GM21786 (cell line): ENCODE results near the gene SLC25A3.
"Not testable (repeated sequence)": the region's sequence is repeated elsewhere in the genome, so short reads cannot be mapped to it uniquely, and the experiment has no call there.

Source experiments
- ATAC-seq: cut with Tn5 transposase; IDR thresholded peaks from one replicate; pipeline ENCODE4 v1.9.1; 2021; ENCODE audit not compliant: unreplicated experiment

SLC25A3 gene

GRCh38 chr12:98593351-98594049 lies at the start of gene SLC25A3:
Gene SLC25A3 (plus strand): TSS chr12:98593686. CDS start chr12:98593979, 293 bp downstream.
- ATAC-seq = peak; percentile 100

DNA sequence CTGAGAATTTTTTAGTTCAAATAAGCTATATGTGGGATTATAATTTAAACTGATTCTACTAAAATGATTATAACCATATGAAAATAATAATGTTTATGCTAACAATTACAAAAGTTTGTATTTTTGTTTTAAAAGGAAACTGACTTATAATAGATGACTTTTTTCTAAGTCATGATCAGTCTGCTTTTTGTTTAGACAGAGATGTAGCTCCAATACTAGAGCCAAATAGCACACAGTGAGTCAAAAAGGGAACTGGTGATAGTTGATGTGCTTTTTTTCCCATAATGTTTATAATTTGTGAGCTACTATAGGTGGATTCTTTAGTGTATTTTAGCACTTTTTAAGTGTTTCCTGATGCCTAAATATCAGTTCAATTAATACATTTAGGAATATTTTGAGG lies 49.8 kb upstream of the SLC25A3 start:
- no peak for ATAC-seq

- no peak for ATAC-seq
Measured at GRCh38 chr12:98544751-98545150, 48.7 kb upstream of the SLC25A3 start.

- no peak for ATAC-seq
Measured at GRCh38 chr12:98549371-98550110, 43.9 kb upstream of the SLC25A3 start.

DNA sequence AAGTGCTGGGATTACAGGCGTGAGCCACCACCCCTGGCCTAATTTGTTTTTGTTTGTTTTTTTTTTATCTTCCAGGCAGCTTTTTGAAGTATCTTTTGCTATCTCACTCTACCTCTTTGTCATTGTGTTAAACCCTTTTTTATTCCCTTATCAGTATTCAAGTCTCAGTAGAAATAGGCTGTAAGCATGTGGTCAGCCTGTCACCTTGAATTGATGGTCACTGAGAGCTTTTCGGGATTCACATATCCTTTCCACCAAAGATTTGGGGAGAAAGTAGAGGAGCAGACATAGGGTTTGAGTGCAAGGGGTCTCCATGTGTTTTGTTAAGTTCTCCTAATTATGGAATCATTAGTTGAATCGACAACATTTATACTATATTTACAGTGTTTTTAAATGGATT lies 41.7 kb upstream of the SLC25A3 start:
- ATAC-seq = no peak

DNA sequence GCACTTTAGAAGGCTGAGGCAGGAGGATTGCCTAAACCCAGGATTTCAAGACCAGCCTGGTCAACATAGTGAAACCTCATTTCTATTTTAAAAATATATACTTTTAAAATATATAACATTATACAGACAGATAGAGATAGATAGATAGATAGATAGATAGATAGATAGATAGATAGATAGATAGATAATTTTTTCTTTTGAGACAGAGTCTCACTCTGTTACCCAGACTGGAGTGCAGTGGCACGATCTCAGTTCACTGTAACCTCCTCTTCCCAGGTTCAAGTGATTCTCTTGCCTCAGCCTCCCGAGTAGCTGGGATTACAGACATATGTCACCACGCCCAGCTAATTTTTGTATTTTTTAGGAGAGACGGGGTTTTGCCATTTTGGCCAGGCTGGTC lies 35.4 kb upstream of the SLC25A3 start:
- not testable (repeated sequence) for ATAC-seq

- ATAC-seq = no peak
Measured at GRCh38 chr12:98559666-98560065, 33.8 kb upstream of the SLC25A3 start.

DNA sequence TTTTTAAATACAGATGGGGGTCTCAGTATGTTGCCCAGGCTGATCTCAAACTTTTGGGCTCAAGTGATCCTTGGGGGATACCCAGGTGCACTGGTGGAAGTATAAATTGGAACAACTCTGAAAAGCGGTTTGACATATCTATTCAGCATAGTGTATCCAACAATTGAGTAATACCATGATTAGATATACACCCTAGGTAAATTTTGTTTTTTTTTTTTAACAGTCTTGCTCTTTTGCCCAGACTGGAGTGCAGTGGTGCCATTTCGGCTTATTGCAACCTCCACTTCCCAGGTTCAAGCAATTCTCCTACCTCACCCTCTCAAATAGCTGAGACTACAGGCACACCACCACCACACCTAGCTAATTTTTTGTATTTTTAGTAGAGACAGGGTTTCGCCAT lies 31.6 kb upstream of the SLC25A3 start:
- ATAC-seq = no peak

GRCh38 chr12:98572010-98572409 lies 21.5 kb upstream of the SLC25A3 start:
- no peak for ATAC-seq

DNA sequence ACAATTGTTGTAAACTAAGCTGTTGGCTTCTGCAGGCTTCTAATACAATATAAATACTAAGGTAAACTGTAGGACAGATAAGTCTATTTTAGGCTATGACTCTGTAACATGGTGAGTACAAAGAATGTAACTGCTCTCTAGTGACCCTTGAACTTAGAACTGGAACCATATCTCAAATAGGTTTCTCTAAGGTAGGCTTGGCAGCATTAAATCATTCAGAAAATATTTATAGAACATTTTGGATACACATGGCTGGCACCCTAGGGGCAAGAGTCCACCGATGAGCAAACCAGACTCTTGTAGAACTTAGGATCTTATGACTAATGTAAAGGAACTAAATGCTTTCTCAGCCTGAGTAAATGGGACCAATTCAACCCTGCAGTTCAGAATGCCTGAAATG lies 19.4 kb upstream of the SLC25A3 start:
- no peak for ATAC-seq

DNA sequence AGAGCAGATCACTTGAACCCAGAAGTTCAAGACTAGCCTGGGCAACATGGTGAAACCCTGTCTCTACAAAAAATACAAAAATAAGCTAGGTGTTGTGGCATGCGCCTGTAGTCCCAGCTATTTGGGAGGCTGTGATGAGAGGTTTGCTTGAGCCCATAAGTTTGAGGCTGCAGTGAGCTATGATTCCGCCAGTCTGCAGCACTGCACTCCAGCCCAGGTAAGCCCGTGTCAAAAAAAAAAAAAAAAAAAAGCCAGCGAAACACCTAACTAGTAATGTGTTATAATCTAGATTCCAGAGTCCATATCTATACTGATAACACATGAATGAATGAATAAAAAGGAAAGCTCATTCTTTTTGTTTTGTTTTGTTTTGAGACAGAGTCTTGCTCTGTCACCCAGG lies 18.5 kb upstream of the SLC25A3 start:
- ATAC-seq = no peak

- ATAC-seq = not testable (repeated sequence)
Measured at GRCh38 chr12:98576795-98577194, 16.7 kb upstream of the SLC25A3 start.

DNA sequence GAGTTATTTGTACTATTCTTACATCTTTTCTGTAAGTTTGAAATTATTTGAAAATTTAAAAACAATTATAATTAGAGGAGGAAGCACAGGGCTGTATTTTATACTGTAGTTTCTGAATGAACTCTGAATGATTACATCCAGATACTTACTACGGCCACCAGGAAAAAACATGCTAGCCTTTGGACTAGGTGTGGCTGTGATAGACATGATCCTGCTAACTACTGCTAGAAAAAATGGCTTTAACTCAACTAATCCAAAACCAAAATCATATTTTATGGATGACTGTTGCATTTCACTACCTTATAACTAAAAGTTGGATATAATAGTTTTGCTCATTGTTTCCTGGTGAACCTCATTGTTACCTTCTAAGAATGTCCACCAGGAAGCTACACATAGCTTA lies 15.1 kb upstream of the SLC25A3 start:
- no peak for ATAC-seq

- ATAC-seq = no peak
Measured at GRCh38 chr12:98578821-98579220, 14.7 kb upstream of the SLC25A3 start.

- ATAC-seq = no peak
Measured at GRCh38 chr12:98579347-98579746, 14.1 kb upstream of the SLC25A3 start.

GRCh38 chr12:98579835-98580234 lies 13.7 kb upstream of the SLC25A3 start:
- ATAC-seq = no peak

DNA sequence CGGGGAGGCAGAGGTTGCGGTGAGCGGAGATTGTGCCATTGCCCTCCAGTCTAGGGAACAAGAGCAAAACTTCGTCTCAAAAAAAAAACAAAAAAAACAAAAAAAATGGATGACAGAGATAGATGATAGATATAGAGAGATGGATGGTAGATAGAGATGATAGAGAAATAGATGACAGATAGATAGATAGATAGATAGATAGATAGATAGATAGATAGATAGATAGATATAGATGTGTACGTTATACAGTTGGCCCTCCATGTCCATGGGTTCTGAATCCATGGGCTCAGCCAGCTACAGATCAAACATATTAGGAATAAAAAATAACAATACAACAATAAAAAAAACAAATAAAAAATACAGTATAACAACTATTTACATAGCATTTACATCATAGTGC lies 12.8 kb upstream of the SLC25A3 start:
- no peak for ATAC-seq

DNA sequence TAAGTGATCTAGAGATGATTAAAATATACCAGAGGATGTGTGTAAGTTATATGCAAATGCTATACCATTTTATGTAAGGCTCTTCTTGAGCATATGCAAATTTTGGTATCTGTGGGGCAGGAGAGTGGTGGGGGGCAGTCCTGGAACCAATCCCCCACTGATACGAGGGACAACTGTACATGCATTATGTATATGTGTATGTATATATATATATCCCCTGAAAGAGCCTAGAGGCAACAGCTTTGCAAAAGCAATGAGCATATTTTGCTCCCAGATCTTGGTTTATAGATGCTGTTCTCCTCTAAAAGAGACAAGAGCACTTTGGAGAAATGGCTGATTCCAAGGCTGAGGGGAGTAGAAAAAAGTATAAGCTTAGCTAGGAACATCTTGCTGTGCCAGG lies 12.4 kb upstream of the SLC25A3 start:
- ATAC-seq = no peak

- ATAC-seq = no peak
Measured at GRCh38 chr12:98582093-98582492, 11.4 kb upstream of the SLC25A3 start.

- ATAC-seq = no peak
Measured at GRCh38 chr12:98587084-98587483, 6.4 kb upstream of the SLC25A3 start.

DNA sequence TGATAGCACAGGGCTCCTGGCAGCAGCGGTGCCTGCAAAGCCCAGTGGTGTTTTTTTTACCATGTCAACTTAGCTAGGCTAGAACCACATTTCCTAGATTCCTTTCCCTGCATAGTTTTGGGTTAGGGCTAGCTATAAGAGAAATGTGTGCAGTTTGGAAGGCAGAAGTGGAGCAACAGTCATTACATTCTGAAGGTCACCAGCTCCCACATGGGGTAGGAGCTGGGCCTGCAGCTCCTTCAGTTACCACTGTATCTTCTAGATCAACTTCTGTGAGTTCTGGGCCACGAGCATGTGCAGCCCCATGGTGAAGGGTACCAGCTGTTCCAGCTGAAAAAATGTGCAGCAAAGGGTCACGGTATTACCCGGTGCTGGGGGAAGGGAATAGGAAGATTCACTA lies 2.3 kb upstream of the SLC25A3 start:
- ATAC-seq = no peak

DNA sequence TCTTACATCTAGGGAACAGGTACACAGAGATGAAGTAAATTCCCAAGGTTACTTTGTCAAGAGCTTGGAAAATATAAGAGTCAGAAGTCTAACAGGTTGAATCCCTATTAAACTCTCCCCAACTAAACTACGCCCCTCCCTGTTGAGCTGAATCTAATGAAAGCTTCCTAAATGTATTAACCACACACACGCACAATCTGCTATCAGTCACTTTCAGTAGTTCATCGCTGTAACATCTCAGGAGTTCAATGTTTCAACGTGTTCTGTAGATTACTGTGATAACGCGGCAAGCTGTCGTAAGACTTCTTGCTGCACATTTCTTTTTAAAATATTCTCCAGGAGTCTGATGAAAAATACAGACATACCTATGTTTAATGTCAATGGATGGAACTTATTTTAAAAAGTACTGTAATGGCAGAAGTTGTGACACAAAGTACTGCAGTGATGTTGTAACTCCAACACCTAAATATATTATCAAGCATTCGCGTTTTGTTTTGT lies 612 bp upstream of the SLC25A3 start:
- no peak for ATAC-seq
